RWPE1 (cell line): Measurements from ENCODE around the gene GPC1.
A peak's percentile ranks its signal among the peaks of the same experiment; 100 is the strongest.
"Not testable (repeated sequence)": the region's sequence is repeated elsewhere in the genome, so short reads cannot be mapped to it uniquely, and the experiment has no call there.

Experiments
- CTCF ChIA-PET: fragments of 350-600 bp; sonication (Branson Sonifier 250); formaldehyde crosslinking; extraction: SDS; loops from one replicate; lab custom pipeline; 2021; lab: Yijun Ruan, JAX
- POLR2A ChIA-PET: fragments of 400-600 bp; formaldehyde crosslinking; extraction: SDS; loops from one replicate; lab custom pipeline; 2020; ENCODE audit warnings: antibody characterized with exemption; ENCODE audit not compliant: low non-redundant PET; lab: Yijun Ruan, JAX
- DNase-seq: peaks from one replicate; pipeline ENCODE4 v3.0.0; 2012; ENCODE audit warnings: low spot score
- H3K27ac ChIP-seq: fragments of 450-650 bp; 2 replicates; pipeline ENCODE4 v1.5.1; 2017
- TF ChIP-seq, protein P1 (sequence below): fragments of 450-650 bp; conservative IDR thresholded peaks from 2 replicates; pipeline ENCODE4 v1.5.1; 2017; ENCODE audit warnings: low read depth, mild to moderate bottlenecking

GPC1 gene

GRCh38 chr2:240481720-240482119 is 46.3 kb downstream of the GPC1 start:
- no peak for DNase-seq
- ChIA-PET CTCF (interaction anchor here (0.6 kb wide), 1 partner anchor 755 kb away, joined by 4 read pairs; no protein-coding TSS in a partner anchor), POLR2A (no interaction called here)
- H3K27ac ChIP-seq: no peak overlapping the region
- TF ChIP-seq, protein P1, sequence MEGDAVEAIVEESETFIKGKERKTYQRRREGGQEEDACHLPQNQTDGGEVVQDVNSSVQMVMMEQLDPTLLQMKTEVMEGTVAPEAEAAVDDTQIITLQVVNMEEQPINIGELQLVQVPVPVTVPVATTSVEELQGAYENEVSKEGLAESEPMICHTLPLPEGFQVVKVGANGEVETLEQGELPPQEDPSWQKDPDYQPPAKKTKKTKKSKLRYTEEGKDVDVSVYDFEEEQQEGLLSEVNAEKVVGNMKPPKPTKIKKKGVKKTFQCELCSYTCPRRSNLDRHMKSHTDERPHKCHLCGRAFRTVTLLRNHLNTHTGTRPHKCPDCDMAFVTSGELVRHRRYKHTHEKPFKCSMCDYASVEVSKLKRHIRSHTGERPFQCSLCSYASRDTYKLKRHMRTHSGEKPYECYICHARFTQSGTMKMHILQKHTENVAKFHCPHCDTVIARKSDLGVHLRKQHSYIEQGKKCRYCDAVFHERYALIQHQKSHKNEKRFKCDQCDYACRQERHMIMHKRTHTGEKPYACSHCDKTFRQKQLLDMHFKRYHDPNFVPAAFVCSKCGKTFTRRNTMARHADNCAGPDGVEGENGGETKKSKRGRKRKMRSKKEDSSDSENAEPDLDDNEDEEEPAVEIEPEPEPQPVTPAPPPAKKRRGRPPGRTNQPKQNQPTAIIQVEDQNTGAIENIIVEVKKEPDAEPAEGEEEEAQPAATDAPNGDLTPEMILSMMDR: no peak

GRCh38 chr2:240482141-240482540 is 46.7 kb downstream of the GPC1 start:
- no peak for DNase-seq
- CTCF ChIA-PET: no interaction called here
- no peak overlapping the region for H3K27ac ChIP-seq
- POLR2A ChIA-PET: no interaction called here
- TF ChIP-seq, protein P1: no peak

DNA sequence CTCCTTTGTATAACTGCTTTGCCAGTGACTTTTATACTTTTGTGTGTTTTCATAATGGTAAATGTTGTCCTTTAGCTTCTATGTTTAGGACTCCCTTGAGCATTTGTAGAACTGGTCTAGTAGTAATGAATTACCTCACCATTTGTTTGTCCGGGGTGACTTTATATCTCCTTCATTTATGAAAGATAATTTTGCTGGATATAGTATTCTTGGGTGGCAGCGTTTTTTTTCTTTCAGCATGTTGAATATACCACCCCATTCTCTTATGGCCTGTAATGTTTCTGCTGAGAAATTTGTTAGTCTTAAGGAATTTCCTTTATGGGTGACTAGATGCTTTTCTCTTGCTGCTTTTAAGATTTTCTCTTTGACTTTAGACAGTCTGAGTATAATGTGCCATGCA is 56.0 kb downstream of the GPC1 start:
- no peak overlapping the region for H3K27ac ChIP-seq
- TF ChIP-seq, protein P1: no peak
- POLR2A ChIA-PET: no interaction called here
- CTCF ChIA-PET: no interaction called here
- no peak for DNase-seq

- H3K27ac ChIP-seq: no peak overlapping the region
- DNase-seq: no peak
- TF ChIP-seq, protein P1: no peak
- POLR2A ChIA-PET: no interaction called here
- CTCF ChIA-PET: interaction anchor here (0.5 kb wide), 1 partner anchor 238 kb away, joined by 3 read pairs; no protein-coding TSS in a partner anchor
Observed at GRCh38 chr2:240494194-240494793, 58.8 kb downstream of the GPC1 start.

- H3K27ac ChIP-seq, POLR2A ChIA-PET, CTCF ChIA-PET, DNase-seq: not testable (repeated sequence)
- TF ChIP-seq, protein P1: peak; percentile 25; the same call in 1 of the 2 replicates
Observed at GRCh38 chr2:240494942-240495341, 59.5 kb downstream of the GPC1 start.

GRCh38 chr2:240497082-240497481 is 61.6 kb downstream of the GPC1 start:
- CTCF ChIA-PET, POLR2A ChIA-PET, H3K27ac ChIP-seq: not testable (repeated sequence)
- peak; percentile 28 for DNase-seq

GRCh38 chr2:240498171-240498957 is 62.9 kb downstream of the GPC1 start:
- DNase-seq: no peak
- POLR2A ChIA-PET: no interaction called here
- TF ChIP-seq, protein P1: no peak

More at GRCh38 chr2:240498171-240498957, 62.9 kb downstream of the GPC1 start:
- CTCF ChIA-PET: no interaction called here
- no peak overlapping the region for H3K27ac ChIP-seq
